Measurements from ENCODE around the gene PRPH2. TPM values are rescaled to one million over a fixed set of nuclear protein-coding genes. Genes with fewer than 3 reads are reported as not detected.

Gene PRPH2
- total and polyA plus RNA-seq, 2 experiments from 2014 or later, result not detected

- Histone ChIP-seq H3K9me2 (replicated peaks; ENCODE audit: insufficient read depth) (no peaks in the 10 kb centered on the region), H3K4me2 (no peak overlapping the region), H3K36me3 (replicated peaks; ENCODE audit: insufficient read depth, low read depth) (no peaks in the 10 kb centered on the region), H4K20me1 (ENCODE audit: insufficient read depth, poor library complexity, severe bottlenecking) (no peaks in the 10 kb centered on the region), H3K4me1 (ENCODE audit: insufficient read depth) (no peaks in the 10 kb centered on the region), H3K79me2 (no peaks in the 10 kb centered on the region), H3K27me3 (no peaks in the 10 kb centered on the region), H2AFZ (no peak overlapping the region), H3K9me3 (ENCODE audit: low read depth) (no peaks in the 10 kb centered on the region), H3K4me3 (no peak overlapping the region), H3K27ac (no peak overlapping the region)
- no peak for DNase-seq (ENCODE audit: low spot score)
- no peak for TF ChIP-seq EZH2phosphoT487 (IDR thresholded peaks at IDR 0.05; ENCODE audit: low read depth, severe bottlenecking, unreplicated experiment)
- TF ChIP-seq EZH2 (IDR thresholded peaks at IDR 0.05; ENCODE audit: borderline replicate concordance), result no peak
- TF ChIP-seq CTCF (IDR thresholded peaks at IDR 0.05; ENCODE audit: poor library complexity), result no peak
- 93% methylated on average over 7 of the region's 7 CpGs for WGBS (ENCODE audit: low lambda C conversion rate, missing lambda C conversion rate)
Measured at GRCh38 chr6:42696526-42697267, 25.7 kb downstream of the PRPH2 start.

DNA sequence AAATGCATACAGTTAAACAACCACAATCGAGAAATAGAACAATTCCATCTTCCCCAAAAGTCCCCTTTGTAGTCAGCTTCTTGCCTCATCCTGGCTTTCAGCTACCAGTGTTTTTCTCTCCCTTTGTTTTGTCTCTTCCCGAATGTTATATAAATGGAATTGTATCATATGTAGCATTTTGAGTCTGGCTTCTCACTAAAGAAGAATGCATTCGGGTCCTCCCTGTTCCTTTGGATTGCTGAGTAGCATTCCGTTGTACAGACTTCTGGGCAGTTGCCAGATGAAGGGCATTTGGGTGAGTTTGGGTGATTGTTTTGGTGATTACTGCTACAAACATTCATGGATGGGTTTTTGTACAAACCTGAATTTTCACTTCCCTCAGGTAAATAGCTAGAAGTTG is 27.8 kb downstream of the PRPH2 start:
- WGBS (ENCODE audit: low lambda C conversion rate, missing lambda C conversion rate), result 94% methylated on average over 4 of the region's 4 CpGs
- Histone ChIP-seq H3K79me2 (no peaks in the 10 kb centered on the region), H3K36me3 (replicated peaks; ENCODE audit: insufficient read depth, low read depth) (no peaks in the 10 kb centered on the region)

GRCh38 chr6:42693725-42694323 is 28.6 kb downstream of the PRPH2 start:
- Histone ChIP-seq H3K27me3 (no peaks in the 10 kb centered on the region), H3K36me3 (replicated peaks; ENCODE audit: insufficient read depth, low read depth) (peaks cover under 1% of the 10 kb centered on the region), H3K79me2 (no peaks in the 10 kb centered on the region), H3K27ac (no peak overlapping the region), H3K9me3 (ENCODE audit: low read depth) (no peaks in the 10 kb centered on the region), H4K20me1 (ENCODE audit: insufficient read depth, poor library complexity, severe bottlenecking) (no peaks in the 10 kb centered on the region), H3K4me2 (no peak overlapping the region), H3K4me1 (ENCODE audit: insufficient read depth) (no peaks in the 10 kb centered on the region), H3K9me2 (replicated peaks; ENCODE audit: insufficient read depth) (no peaks in the 10 kb centered on the region), H3K4me3 (no peak overlapping the region), H2AFZ (no peak overlapping the region)
- TF ChIP-seq EZH2 (IDR thresholded peaks at IDR 0.05; ENCODE audit: borderline replicate concordance), result no peak
- no peak for TF ChIP-seq CTCF (IDR thresholded peaks at IDR 0.05; ENCODE audit: poor library complexity)
- no peak for TF ChIP-seq EZH2phosphoT487 (IDR thresholded peaks at IDR 0.05; ENCODE audit: low read depth, severe bottlenecking, unreplicated experiment)
- WGBS (ENCODE audit: low lambda C conversion rate, missing lambda C conversion rate), result 99% methylated on average over 2 of the region's 2 CpGs
- no peak for DNase-seq (ENCODE audit: low spot score)

More for the DNA sequence above, 27.8 kb downstream of the PRPH2 start:
- no peaks in the 10 kb centered on the region for H3K9me2 ChIP-seq (replicated peaks; ENCODE audit: insufficient read depth)
- H4K20me1 ChIP-seq (ENCODE audit: insufficient read depth, poor library complexity, severe bottlenecking), result no peaks in the 10 kb centered on the region
- no peak overlapping the region for H3K4me2 ChIP-seq
- H2AFZ ChIP-seq, result no peak overlapping the region
- no peaks in the 10 kb centered on the region for H3K9me3 ChIP-seq (ENCODE audit: low read depth)
- H3K27ac ChIP-seq, result no peak overlapping the region
- no peaks in the 10 kb centered on the region for H3K27me3 ChIP-seq
- H3K4me1 ChIP-seq (ENCODE audit: insufficient read depth), result no peaks in the 10 kb centered on the region
- TF ChIP-seq EZH2phosphoT487 (IDR thresholded peaks at IDR 0.05; ENCODE audit: low read depth, severe bottlenecking, unreplicated experiment), result no peak
- no peak for TF ChIP-seq EZH2 (IDR thresholded peaks at IDR 0.05; ENCODE audit: borderline replicate concordance)
- H3K4me3 ChIP-seq, result no peak overlapping the region
- no peak for DNase-seq (ENCODE audit: low spot score)
